ENCODE measurements around the gene C16orf92.
A peak's percentile ranks its signal among the peaks of the same experiment; 100 is the strongest.

The C16orf92 gene

GRCh38 chr16:30060836-30061554 lies 38.0 kb downstream of the C16orf92 start:
- no peak for DNase-seq (ENCODE audit: low read depth in 2 of 2)

DNA sequence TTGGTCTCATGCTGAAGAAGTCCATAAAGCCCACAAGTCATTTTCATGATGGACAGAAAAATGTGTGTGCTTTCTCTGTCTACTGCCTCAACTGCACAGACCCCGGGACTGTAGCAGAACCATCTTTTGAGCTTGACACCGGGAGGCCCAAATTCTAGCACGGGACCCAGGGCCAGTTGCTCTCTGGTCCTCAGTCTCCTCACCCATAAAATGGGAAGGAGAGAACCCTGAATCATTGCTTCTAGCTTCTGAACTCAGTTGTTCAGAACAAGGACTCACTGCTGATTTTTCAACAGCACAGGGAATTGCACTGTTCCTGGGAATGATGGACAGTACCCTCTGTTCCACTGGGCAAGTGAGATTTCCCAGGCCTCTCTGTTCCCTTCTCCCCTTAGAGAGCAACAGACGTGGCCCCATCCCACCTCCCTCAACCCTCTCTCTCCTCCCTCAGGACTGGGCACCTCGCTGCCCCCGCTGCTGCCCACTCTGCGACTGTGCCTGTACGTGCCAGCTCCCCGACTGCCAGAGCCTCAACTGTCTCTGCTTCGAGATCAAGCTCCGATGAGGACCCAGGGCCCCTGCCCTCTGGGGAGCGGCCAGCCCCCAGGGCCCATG lies 40.4 kb downstream of the C16orf92 start:
- DNase-seq (ENCODE audit: low read depth in 2 of 2), result no peak

DNA sequence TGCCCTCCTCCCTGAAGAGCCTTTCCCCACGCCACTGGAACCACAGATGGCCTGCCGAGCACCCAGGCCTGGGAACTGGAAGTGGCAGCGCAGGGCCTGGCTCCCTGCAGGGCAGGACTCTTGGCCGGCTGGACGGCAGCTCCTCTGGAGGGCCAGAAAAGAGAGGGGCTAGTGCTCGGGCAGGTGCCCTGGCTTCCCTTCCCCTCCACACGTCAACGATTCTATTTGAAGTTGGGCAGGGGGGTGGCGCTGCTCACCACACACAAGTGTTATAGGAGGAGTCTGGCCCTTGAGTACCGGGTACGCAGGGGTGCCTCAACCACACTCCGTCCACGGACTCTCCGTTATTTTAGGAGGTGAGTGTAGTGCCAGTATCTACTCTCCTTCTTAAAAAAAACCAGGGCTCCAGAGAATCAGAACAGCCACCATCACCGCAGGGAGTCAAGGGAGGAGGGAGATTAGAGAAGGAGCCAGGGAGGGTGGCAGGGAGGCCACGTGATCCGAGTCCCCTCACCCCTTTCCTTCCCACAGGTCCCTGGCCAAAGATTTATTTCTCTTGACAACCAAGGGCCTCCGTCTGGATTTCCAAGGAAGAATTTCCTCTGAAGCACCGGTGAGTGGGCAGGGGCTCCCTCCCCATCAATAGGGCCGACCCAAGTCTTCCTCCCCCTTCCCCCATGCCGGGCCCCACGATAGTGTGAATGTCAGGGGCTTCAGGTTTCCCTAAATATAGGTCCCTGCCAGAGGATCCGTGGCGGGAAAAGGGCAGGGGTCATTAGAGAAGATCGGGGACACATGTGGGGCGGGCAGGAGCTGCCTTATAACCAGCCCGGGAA lies 41.1 kb downstream of the C16orf92 start:
- DNase-seq (ENCODE audit: low read depth in 2 of 2), result peak in 1 of 2 donors; percentile 47

DNA sequence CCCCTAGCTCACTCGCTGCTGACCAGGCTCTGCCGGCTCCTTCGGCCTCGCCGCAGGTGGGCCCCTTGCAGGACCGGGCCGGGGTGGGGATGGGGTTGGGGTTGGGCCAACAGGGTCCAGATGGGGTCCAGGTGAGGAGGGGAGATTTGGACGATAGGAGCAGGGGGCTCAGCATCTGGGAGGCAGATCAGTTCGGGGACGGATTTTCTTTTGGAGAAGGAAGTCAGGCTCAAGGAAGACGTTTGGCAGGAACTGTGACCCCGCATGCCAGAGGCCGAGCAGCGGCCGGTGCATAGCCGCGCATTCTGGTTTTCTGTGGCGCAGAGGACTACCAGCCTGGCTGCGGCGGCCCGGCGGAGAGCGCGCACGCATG lies 41.7 kb downstream of the C16orf92 start:
- DNase-seq (ENCODE audit: low read depth in 2 of 2), result no peak

- peak; percentile 90 to 91 for DNase-seq (ENCODE audit: low read depth in 2 of 2)
Measured at GRCh38 chr16:30065102-30065942, 42.3 kb downstream of the C16orf92 start, which contains the start of gene ALDOA. ALDOA (plus strand) TSS chr16:30065760; CDS start chr16:30066898, 1,138 bp downstream.

DNA sequence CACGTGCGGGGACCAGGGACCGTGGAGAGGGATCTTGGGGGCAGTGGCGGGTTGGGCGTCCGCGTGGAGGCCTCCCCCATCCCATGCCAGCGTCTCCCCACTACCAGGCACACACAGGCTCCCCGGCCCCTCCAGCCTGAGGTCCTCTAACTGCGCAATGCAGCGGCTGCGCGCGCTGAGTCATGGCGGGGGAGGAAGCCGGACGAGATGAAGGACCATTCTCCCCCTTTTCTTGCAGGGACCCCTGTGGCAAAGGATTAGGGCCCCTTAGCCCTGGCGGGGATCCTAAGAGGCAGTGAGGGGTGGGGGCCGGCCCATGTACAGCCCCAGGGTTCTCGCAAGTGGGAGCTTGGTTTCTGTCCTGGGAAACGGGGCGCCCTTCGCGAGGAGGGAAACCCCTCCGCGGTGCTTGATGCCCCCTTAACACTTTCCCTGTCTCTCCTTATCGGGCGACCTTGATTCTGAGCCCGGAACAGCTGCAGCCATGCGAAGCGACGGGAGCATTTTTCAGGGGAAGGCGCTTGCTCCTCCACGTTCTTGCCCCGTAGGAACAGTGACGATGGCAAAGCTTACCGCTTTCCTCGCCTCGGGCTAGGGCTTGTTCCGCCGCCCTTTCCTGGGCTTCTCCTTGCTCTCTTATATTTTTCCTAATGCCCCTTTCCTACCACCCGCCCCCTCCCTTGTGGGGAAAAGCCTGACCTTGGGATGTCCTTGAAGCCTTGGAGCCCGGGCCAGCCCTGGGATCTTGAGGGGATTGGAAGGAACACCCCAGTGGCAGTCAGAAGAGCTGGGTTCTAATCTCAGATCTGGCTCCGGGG lies 43.2 kb downstream of the C16orf92 start:
- DNase-seq (ENCODE audit: low read depth in 2 of 2), result no peak

DNA sequence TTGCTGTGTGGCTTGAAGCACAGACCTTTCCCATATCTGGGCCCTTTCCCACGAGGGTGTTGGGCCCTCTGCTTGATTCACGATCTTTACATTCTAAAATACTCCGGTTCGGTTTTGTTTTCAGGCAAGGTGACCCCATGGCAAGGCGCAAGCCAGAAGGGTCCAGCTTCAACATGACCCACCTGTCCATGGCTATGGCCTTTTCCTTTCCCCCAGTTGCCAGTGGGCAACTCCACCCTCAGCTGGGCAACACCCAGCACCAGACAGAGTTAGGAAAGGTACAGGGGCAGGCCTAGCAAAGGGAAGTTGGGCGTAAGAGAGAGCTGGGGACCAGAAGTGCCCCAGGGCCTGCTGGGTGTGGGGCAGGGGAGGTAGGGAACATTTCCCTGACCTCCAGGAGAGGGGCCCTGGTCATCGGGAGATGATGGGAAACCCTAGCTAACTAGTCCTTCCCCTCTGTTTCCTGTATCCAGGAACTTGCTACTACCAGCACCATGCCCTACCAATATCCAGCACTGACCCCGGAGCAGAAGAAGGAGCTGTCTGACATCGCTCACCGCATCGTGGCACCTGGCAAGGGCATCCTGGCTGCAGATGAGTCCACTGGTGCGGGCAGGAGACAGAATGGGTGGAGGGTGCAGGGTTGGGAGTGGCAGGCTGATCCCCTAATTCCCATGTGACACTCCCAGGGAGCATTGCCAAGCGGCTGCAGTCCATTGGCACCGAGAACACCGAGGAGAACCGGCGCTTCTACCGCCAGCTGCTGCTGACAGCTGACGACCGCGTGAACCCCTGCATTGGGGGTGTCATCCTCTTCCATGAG lies 44.0 kb downstream of the C16orf92 start:
- no peak for DNase-seq (ENCODE audit: low read depth in 2 of 2)

- no peak for DNase-seq (ENCODE audit: low read depth in 2 of 2)
Measured at GRCh38 chr16:30067584-30067916, 44.6 kb downstream of the C16orf92 start.

DNA sequence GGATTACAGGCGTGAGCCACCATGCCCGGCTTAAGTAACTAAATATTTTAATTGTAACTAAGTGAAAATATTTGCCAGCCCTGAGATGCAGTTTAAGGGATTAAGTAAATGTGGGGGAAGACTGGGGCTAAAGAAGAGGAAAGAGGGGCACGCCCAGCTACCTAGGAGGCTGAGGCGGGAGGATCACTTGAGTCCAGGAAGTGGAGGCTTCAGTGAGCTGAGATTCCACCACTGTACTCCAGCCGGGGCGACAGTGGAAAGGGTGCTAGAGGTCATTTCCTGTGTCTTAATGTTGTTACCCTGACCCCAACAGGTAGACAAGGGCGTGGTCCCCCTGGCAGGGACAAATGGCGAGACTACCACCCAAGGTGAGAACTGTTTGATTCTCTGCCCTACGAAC lies 45.3 kb downstream of the C16orf92 start:
- DNase-seq (ENCODE audit: low read depth in 2 of 2), result no peak

- peak in 1 of 2 donors; percentile 30 for DNase-seq (ENCODE audit: low read depth in 2 of 2)
Measured at GRCh38 chr16:30068750-30069610, 46.0 kb downstream of the C16orf92 start.

DNA sequence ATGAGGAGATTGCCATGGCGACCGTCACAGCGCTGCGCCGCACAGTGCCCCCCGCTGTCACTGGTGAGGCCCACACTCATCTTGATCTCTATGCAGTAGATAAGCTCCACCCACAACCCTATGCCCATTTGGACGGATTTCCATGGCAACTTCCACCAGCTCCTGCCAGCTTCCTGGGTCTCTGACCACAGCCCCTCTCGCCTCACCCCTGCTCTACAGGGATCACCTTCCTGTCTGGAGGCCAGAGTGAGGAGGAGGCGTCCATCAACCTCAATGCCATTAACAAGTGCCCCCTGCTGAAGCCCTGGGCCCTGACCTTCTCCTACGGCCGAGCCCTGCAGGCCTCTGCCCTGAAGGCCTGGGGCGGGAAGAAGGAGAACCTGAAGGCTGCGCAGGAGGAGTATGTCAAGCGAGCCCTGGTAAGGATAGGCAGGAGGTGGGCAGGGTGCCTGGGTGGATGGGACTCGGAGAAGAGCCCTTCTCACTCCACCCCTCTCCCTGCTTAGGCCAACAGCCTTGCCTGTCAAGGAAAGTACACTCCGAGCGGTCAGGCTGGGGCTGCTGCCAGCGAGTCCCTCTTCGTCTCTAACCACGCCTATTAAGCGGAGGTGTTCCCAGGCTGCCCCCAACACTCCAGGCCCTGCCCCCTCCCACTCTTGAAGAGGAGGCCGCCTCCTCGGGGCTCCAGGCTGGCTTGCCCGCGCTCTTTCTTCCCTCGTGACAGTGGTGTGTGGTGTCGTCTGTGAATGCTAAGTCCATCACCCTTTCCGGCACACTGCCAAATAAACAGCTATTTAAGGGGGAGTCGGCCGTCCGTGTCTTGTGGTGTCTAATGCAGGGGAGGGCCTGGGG lies 46.8 kb downstream of the C16orf92 start:
- DNase-seq (ENCODE audit: low read depth in 2 of 2), result no peak

DNA sequence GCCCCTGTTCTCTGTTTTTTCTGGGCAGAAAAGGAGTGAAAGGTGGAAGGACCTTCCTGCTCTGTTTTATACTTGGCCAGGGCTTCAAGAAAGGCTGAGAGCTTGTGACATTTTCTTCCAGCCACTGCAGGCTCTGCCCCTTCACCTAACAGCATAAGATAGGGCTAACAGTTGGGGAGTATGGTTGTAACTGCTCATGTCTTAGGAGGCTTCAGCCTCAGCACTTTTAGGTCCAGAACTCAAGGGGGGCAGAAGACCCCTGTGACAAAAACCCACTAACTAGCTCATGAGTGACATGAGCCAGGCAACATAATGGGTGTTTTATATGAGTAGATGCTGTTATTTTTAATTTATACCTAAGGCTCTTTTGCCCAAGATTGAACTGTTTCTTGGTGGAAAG lies 47.5 kb downstream of the C16orf92 start:
- DNase-seq (ENCODE audit: low read depth in 2 of 2), result no peak
